ENCODE results near the gene MMAB.

MMAB gene

GRCh38 chr12:109549613-109550270, 23.6 kb downstream of the MMAB start:
- Histone ChIP-seq H3K4me1 (ENCODE audit: control extremely low read depth in 1 of 4, control insufficient read depth in 4 of 4, insufficient read depth in 4 of 4, low read length in 3 of 4) (peaks cover 0 to 8% (median 7%) of the 10 kb centered on the region in 4 experiments), H3K4me3 (ENCODE audit: control insufficient read depth in 1 of 7, extremely low read depth in 1 of 7, insufficient read depth in 4 of 7, low read depth in 2 of 7, low read length in 6 of 7) (no peak overlapping the region), H3K36me3 (ENCODE audit: control insufficient read depth in 4 of 4, insufficient read depth in 4 of 4, low read length in 3 of 4) (no peaks in the 10 kb centered on the region), H3K27me3 (replicated peaks in 2 of 5; ENCODE audit: control insufficient read depth in 4 of 5, insufficient read depth in 5 of 5, low read length in 4 of 5) (peaks cover 0 to 33% (median 8%) of the 10 kb centered on the region in 5 experiments), H3K27ac (ENCODE audit: insufficient read depth in 1 of 2, low read depth in 1 of 2, low read length in 2 of 2, poor library complexity in 1 of 2, severe bottlenecking in 2 of 2) (no peak overlapping the region), H3K9me3 (ENCODE audit: control extremely low read depth in 1 of 5, control insufficient read depth in 4 of 5, insufficient read depth in 2 of 5, low read depth in 1 of 5, low read length in 4 of 5) (no peaks in the 10 kb centered on the region)
- CTCF ChIA-PET, result no interaction called here
- no peak for DNase-seq
- POLR2A ChIA-PET, result no interaction called here
- WGBS (ENCODE audit: insufficient coverage), result 81% methylated on average over 12 of the region's 15 CpGs

GRCh38 chr12:109548258-109548657, 25.0 kb downstream of the MMAB start:
- Histone ChIP-seq H3K4me3 (ENCODE audit: control insufficient read depth in 1 of 7, extremely low read depth in 1 of 7, insufficient read depth in 4 of 7, low read depth in 2 of 7, low read length in 6 of 7) (no peak overlapping the region), H3K4me1 (ENCODE audit: control extremely low read depth in 1 of 4, control insufficient read depth in 4 of 4, insufficient read depth in 4 of 4, low read length in 3 of 4) (peaks cover 0 to 8% (median 7%) of the 10 kb centered on the region in 4 experiments), H3K27ac (ENCODE audit: insufficient read depth in 1 of 2, low read depth in 1 of 2, low read length in 2 of 2, poor library complexity in 1 of 2, severe bottlenecking in 2 of 2) (no peak overlapping the region), H3K36me3 (ENCODE audit: control insufficient read depth in 4 of 4, insufficient read depth in 4 of 4, low read length in 3 of 4) (no peaks in the 10 kb centered on the region), H3K9me3 (ENCODE audit: control extremely low read depth in 1 of 5, control insufficient read depth in 4 of 5, insufficient read depth in 2 of 5, low read depth in 1 of 5, low read length in 4 of 5) (no peaks in the 10 kb centered on the region), H3K27me3 (replicated peaks in 2 of 5; ENCODE audit: control insufficient read depth in 4 of 5, insufficient read depth in 5 of 5, low read length in 4 of 5) (peaks cover 0 to 33% (median 6%) of the 10 kb centered on the region in 5 experiments)
- WGBS (ENCODE audit: insufficient coverage), result 96% methylated on average over 4 of the region's 4 CpGs
- ChIA-PET CTCF (interaction anchor here (0.8 kb wide), 1 partner anchor 11 kb away, joined by 3 read pairs; no protein-coding TSS in a partner anchor), POLR2A (no interaction called here)
- DNase-seq, result no peak

- no peak for DNase-seq
- H3K36me3 ChIP-seq (ENCODE audit: control insufficient read depth in 4 of 4, insufficient read depth in 4 of 4, low read length in 3 of 4), result no peaks in the 10 kb centered on the region
- POLR2A ChIA-PET, result no interaction called here
- no peak overlapping the region for H3K27ac ChIP-seq (ENCODE audit: insufficient read depth in 1 of 2, low read depth in 1 of 2, low read length in 2 of 2, poor library complexity in 1 of 2, severe bottlenecking in 2 of 2)
- peaks cover 0 to 30% (median 8%) of the 10 kb centered on the region in 5 experiments for H3K27me3 ChIP-seq (replicated peaks in 2 of 5; ENCODE audit: control insufficient read depth in 4 of 5, insufficient read depth in 5 of 5, low read length in 4 of 5)
- no peak overlapping the region for H3K4me3 ChIP-seq (ENCODE audit: control insufficient read depth in 1 of 7, extremely low read depth in 1 of 7, insufficient read depth in 4 of 7, low read depth in 2 of 7, low read length in 6 of 7)
- peaks cover 0 to 8% (median 7%) of the 10 kb centered on the region in 4 experiments for H3K4me1 ChIP-seq (ENCODE audit: control extremely low read depth in 1 of 4, control insufficient read depth in 4 of 4, insufficient read depth in 4 of 4, low read length in 3 of 4)
- H3K9me3 ChIP-seq (ENCODE audit: control extremely low read depth in 1 of 5, control insufficient read depth in 4 of 5, insufficient read depth in 2 of 5, low read depth in 1 of 5, low read length in 4 of 5), result no peaks in the 10 kb centered on the region
- WGBS (ENCODE audit: insufficient coverage), result 91% methylated on average over 18 of the region's 18 CpGs
- CTCF ChIA-PET, result no interaction called here
Measured at GRCh38 chr12:109547286-109547685, 26.0 kb downstream of the MMAB start.

GRCh38 chr12:109545826-109546225, 27.5 kb downstream of the MMAB start:
- Histone ChIP-seq H3K4me1 (ENCODE audit: control extremely low read depth in 1 of 4, control insufficient read depth in 4 of 4, insufficient read depth in 4 of 4, low read length in 3 of 4) (peaks cover 0 to 8% (median 7%) of the 10 kb centered on the region in 4 experiments), H3K4me3 (ENCODE audit: control insufficient read depth in 1 of 7, extremely low read depth in 1 of 7, insufficient read depth in 4 of 7, low read depth in 2 of 7, low read length in 6 of 7) (no peak overlapping the region), H3K27ac (ENCODE audit: insufficient read depth in 1 of 2, low read depth in 1 of 2, low read length in 2 of 2, poor library complexity in 1 of 2, severe bottlenecking in 2 of 2) (no peak overlapping the region), H3K9me3 (ENCODE audit: control extremely low read depth in 1 of 5, control insufficient read depth in 4 of 5, insufficient read depth in 2 of 5, low read depth in 1 of 5, low read length in 4 of 5) (no peaks in the 10 kb centered on the region), H3K36me3 (ENCODE audit: control insufficient read depth in 4 of 4, insufficient read depth in 4 of 4, low read length in 3 of 4) (no peaks in the 10 kb centered on the region), H3K27me3 (replicated peaks in 2 of 5; ENCODE audit: control insufficient read depth in 4 of 5, insufficient read depth in 5 of 5, low read length in 4 of 5) (peaks cover 0 to 30% (median 6%) of the 10 kb centered on the region in 5 experiments)
- POLR2A ChIA-PET, result no interaction called here
- no peak for DNase-seq
- CTCF ChIA-PET, result interaction anchor here (0.9 to 1.2 kb wide), 2 partner anchors 22 to 231 kb away, joined by 3 read pairs; no protein-coding TSS in a partner anchor
- 93% methylated on average over 3 of the region's 5 CpGs for WGBS (ENCODE audit: insufficient coverage)

- DNase-seq, result peak in 1 of 3 donors; percentile 6
- Histone ChIP-seq H3K4me3 (ENCODE audit: control insufficient read depth in 1 of 7, extremely low read depth in 1 of 7, insufficient read depth in 4 of 7, low read depth in 2 of 7, low read length in 6 of 7) (no peak overlapping the region), H3K27ac (ENCODE audit: insufficient read depth in 1 of 2, low read depth in 1 of 2, low read length in 2 of 2, poor library complexity in 1 of 2, severe bottlenecking in 2 of 2) (no peak overlapping the region), H3K36me3 (ENCODE audit: control insufficient read depth in 4 of 4, insufficient read depth in 4 of 4, low read length in 3 of 4) (no peaks in the 10 kb centered on the region), H3K9me3 (ENCODE audit: control extremely low read depth in 1 of 5, control insufficient read depth in 4 of 5, insufficient read depth in 2 of 5, low read depth in 1 of 5, low read length in 4 of 5) (no peaks in the 10 kb centered on the region), H3K4me1 (ENCODE audit: control extremely low read depth in 1 of 4, control insufficient read depth in 4 of 4, insufficient read depth in 4 of 4, low read length in 3 of 4) (peaks cover 0 to 8% (median 7%) of the 10 kb centered on the region in 4 experiments), H3K27me3 (replicated peaks in 2 of 5; ENCODE audit: control insufficient read depth in 4 of 5, insufficient read depth in 5 of 5, low read length in 4 of 5) (peaks cover 0 to 24% (median 6%) of the 10 kb centered on the region in 5 experiments)
- POLR2A ChIA-PET, result no interaction called here
- CTCF ChIA-PET, result interaction anchor here (0.9 kb wide), 1 partner anchor 232 kb away, joined by 3 read pairs; no protein-coding TSS in a partner anchor
- WGBS (ENCODE audit: insufficient coverage), result 43% methylated on average over 7 of the region's 7 CpGs
Measured at GRCh38 chr12:109544955-109545531, 28.3 kb downstream of the MMAB start.

- DNase-seq, result no peak
- Histone ChIP-seq H3K9me3 (ENCODE audit: control extremely low read depth in 1 of 5, control insufficient read depth in 4 of 5, insufficient read depth in 2 of 5, low read depth in 1 of 5, low read length in 4 of 5) (no peaks in the 10 kb centered on the region), H3K27me3 (replicated peaks in 2 of 5; ENCODE audit: control insufficient read depth in 4 of 5, insufficient read depth in 5 of 5, low read length in 4 of 5) (peaks cover 0 to 9% (median 2%) of the 10 kb centered on the region in 5 experiments), H3K36me3 (ENCODE audit: control insufficient read depth in 4 of 4, insufficient read depth in 4 of 4, low read length in 3 of 4) (no peaks in the 10 kb centered on the region), H3K4me1 (ENCODE audit: control extremely low read depth in 1 of 4, control insufficient read depth in 4 of 4, insufficient read depth in 4 of 4, low read length in 3 of 4) (peaks cover 0 to 8% (median 7%) of the 10 kb centered on the region in 4 experiments), H3K4me3 (ENCODE audit: control insufficient read depth in 1 of 7, extremely low read depth in 1 of 7, insufficient read depth in 4 of 7, low read depth in 2 of 7, low read length in 6 of 7) (no peak overlapping the region), H3K27ac (ENCODE audit: insufficient read depth in 1 of 2, low read depth in 1 of 2, low read length in 2 of 2, poor library complexity in 1 of 2, severe bottlenecking in 2 of 2) (no peak overlapping the region)
- ChIA-PET POLR2A (no interaction called here), CTCF (interaction anchor here (0.6 kb wide), 1 partner anchor 97 kb away, joined by 3 read pairs; no protein-coding TSS in a partner anchor)
- 96% methylated on average over 6 of the region's 6 CpGs for WGBS (ENCODE audit: insufficient coverage)
Measured at GRCh38 chr12:109542876-109543275, 30.4 kb downstream of the MMAB start.

- Histone ChIP-seq H3K27me3 (replicated peaks in 2 of 5; ENCODE audit: control insufficient read depth in 4 of 5, insufficient read depth in 5 of 5, low read length in 4 of 5) (peaks cover 0 to 1% (median under 1%) of the 10 kb centered on the region in 5 experiments), H3K9me3 (ENCODE audit: control extremely low read depth in 1 of 5, control insufficient read depth in 4 of 5, insufficient read depth in 2 of 5, low read depth in 1 of 5, low read length in 4 of 5) (no peaks in the 10 kb centered on the region), H3K4me1 (ENCODE audit: control extremely low read depth in 1 of 4, control insufficient read depth in 4 of 4, insufficient read depth in 4 of 4, low read length in 3 of 4) (peaks cover 0 to 8% (median 7%) of the 10 kb centered on the region in 4 experiments), H3K27ac (ENCODE audit: insufficient read depth in 1 of 2, low read depth in 1 of 2, low read length in 2 of 2, poor library complexity in 1 of 2, severe bottlenecking in 2 of 2) (no peak overlapping the region), H3K36me3 (ENCODE audit: control insufficient read depth in 4 of 4, insufficient read depth in 4 of 4, low read length in 3 of 4) (no peaks in the 10 kb centered on the region), H3K4me3 (ENCODE audit: control insufficient read depth in 1 of 7, extremely low read depth in 1 of 7, insufficient read depth in 4 of 7, low read depth in 2 of 7, low read length in 6 of 7) (no peak overlapping the region)
- CTCF ChIA-PET, result no interaction called here
- WGBS (ENCODE audit: insufficient coverage), result 100% methylated on average over 1 of the region's 2 CpGs
- POLR2A ChIA-PET, result no interaction called here
- no peak for DNase-seq
Measured at GRCh38 chr12:109542014-109542413, 31.3 kb downstream of the MMAB start.
